Stimulated activated CD8-positive, alpha-beta memory T cell treated with anti-CD3 and anti-CD28 coated beads, Interleukin-4, amount 100 ng/mL, for 24 hours (primary cell): ENCODE data around the gene PIGP.
"Not testable (repeated sequence)": the region's sequence is repeated elsewhere in the genome, so short reads cannot be mapped to it uniquely, and the experiment has no call there.

Source experiments
- DNase-seq: peaks from one replicate; pipeline ENCODE4 v3.0.0-alpha.2; 2020; ENCODE audit warnings: low read depth

The PIGP gene

DNA sequence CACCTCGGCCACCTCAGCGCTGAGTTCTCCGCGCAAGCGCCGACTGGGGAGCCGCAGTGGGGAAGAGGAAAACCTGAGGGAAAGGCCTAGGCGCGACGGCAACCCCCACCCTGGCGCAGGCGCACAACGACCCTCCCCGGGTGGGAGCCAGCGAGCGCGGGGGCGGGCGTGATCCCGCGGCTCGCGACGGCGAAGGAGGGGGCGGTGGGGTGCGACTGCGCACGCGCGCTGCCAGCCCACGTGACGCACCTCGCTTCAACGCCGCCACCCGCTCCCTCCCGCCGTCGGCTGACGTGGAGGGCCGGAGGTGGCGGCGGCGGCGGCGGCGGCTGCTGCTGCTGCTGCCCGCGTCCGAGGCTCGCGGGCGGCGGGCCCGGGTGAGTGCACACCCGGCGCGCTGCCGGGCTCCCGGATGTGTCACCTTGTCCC is at the start of gene PIGP, which contains the start of gene TTC3:
PIGP (minus strand) TSS at position 84 of the 429 bp plus-strand sequence. CDS start 556 bp downstream, outside the sequence.
TTC3 (plus strand) TSS at position 267 of the 429 bp plus-strand sequence. CDS start 14,004 bp downstream, outside the sequence.
- peak; percentile 98 for DNase-seq

DNA sequence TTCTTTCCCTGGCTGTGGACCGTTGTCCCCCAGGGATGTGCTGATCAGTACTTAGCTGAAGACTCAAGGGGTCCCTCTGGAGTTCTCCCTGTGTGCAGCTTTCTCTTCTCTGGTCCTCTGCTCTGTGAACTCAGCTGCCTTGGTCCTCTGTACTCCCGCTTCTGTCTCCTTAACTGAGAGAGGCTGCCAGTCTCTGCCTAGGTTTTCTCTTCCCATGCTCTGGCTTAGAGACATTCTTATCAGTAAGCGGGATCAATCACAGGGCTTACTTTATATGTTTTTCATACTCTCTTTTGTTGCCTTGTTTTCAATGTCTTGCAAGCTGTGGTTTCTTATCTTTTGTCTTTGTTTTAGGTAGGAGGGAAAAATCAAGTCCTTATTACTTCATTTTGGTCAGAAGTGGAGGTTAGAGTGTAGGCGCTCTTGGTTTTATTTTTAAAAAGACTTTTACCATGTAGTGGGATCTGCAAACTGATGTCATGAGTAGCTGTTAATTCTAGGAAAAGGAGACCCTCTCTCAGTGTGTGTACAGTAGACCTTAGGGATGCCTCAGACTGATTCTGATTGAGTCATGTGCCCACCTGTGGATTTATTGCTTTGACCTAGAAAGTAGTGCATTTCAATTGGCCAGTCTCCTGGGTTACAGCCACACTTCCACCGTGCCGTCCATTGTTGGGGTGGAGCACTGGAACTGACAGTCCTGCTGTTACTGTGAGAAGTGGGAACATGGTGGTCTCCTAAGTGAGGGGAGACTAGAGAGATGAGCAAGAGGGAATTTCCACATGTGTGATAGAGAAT is 46.7 kb upstream of the PIGP start:
- no peak for DNase-seq

DNA sequence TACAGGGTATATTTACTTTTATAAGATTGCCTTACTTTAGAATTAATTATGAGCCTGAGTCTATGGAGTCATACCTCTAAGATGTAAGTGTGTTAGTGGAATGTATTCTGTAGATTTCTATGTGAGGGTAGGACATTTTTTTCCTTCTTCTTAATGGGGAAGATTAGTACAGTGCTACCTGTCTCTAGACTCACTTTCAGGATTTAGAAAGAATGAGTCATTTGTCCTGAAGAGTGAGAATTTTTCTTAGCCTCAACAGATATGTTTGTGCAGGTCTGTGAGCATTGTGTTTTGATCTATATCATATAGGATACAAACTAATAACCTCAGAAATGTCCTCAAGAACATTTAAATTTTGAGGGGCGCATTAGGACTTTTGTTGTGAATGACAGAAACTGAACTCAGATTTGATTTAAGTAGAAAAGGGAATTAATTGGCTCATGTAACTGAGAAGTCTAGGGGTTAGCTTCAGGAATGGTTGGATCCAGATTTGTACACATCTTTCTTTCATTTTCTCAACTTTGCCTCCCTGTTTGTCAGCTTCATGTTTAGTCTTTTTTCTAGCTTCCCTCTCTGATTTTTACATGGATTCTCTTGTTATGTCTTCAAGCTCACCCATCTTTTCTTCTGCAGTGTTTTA is 45.4 kb upstream of the PIGP start:
- DNase-seq: no peak

DNA sequence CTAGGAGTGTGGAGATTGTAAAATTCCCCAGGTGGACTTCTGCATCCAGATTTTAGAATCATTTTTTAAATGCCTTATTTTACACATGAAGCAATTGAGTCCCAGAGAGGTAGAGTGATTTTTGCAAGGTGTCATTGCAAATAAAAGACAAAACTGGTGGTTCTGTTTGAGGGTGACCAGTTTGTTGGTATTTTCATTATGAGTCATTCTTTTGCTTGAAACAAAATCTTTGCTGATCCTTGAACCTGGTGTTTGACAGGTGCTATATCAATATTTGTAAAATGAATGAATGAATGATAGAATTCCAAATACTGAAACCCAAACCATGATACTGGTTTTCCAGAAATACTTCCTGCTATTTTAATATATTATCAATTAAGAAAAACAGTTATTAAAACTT is 44.3 kb upstream of the PIGP start:
- no peak for DNase-seq

DNA sequence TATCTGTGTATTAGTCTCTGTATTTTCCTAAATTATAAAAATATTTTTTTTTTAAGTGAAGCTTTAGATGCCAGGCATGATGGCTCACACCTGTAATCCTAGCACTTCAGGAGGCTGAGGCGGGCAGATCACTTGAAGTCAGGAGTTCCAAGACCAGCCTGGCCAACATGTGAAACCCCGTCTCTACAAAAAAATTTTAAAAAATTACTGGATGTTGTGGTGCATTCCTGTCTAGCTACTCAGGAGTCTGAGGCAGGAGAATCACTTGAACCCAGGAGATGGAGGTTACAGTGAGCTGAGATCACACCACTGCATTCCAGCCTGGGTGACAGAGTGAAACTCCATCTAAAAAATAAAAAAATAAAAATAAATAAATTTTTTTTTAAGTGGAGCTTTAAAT is 43.6 kb upstream of the PIGP start:
- DNase-seq: not testable (repeated sequence)

DNA sequence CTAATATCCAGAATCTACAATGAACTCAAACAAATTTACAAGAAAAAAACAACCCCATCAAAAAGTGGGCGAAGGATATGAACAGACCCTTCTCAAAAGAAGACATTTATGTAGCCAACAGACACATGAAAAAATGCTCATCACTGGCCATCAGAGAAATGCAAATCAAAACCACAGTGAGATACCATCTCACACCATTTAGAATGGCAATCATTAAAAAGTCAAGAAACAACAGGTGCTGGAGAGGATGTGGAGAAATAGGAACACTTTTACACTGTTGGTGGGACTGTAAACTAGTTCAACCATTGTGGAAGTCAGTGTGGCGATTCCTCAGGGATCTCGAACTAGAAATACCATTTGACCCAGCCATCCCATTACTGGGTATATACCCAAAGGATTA is 41.4 kb upstream of the PIGP start:
- DNase-seq: not testable (repeated sequence)

DNA sequence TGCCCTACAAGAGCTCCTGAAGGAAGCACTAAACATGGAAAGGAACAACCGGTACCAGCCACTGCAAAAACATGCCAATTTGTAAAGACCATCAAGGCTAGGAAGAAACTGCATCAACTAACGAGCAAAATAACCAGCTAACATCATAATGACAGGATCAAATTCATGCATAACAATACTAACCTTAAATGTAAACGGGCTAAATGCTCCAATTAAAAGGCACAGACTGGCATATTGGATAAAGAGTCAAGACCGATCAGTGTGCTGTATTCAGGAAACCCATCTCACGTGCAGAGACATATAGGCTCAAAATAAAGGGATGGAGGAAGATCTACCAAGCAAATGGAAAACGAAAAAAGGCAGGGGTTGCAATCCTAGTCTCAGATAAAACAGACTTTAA is 38.2 kb upstream of the PIGP start:
- DNase-seq: not testable (repeated sequence)

DNA sequence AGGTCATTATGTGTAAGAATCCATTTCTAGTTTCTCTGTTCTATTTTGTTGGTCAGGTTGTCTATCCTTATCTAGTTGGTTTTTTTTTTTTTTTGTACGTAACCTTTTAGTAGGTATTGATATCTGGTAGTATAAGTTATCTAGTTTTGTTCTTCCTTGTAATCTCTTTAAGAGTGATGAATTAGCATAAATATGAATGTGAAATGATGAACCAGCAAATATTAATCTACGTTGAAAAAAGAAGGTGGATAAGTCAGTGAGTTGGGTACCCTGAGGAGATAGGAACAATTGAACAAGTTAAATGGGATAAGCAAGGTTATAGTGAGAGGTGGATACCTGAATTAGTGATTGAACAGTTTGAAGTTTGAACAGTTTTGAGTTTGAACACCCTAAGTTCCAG is 34.1 kb upstream of the PIGP start:
- DNase-seq: no peak

DNA sequence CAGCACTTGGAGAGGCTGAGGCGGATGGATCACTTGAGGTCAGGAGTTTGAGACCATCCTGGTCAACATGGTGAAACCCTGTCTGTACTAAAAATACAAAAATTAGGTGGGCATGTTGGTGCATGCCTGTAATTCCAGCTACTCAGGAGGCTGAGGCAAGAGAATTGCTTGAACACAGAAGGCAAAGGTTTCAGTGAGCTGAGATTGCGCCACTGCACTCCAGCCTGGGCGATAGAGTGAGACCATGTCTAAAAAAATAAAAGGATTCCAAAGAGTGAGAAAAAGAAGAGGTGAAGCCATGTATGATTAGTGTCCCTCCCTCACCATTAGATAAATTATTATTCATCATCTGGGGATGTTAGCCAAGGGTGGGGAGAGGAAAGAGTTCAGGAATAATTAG is 29.9 kb upstream of the PIGP start:
- DNase-seq: not testable (repeated sequence)

DNA sequence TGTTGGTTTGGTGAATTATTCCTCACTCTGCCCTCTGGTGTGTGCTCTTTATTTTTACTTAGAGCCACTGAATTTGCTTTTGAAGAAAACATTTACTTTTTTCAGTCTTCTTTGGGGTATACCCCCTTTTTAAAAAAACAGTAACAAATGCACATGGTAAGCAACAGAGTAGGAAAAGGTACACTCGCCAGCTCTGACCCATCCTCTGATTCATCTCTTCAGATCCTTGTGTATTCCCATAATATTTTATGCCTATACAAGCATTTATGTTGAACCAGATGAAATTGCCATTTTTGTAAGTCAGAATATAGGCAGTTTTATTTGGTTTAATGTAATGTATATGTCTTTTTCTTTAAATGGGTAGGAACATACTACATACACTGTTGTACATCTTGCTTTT is 28.5 kb upstream of the PIGP start:
- DNase-seq: no peak

DNA sequence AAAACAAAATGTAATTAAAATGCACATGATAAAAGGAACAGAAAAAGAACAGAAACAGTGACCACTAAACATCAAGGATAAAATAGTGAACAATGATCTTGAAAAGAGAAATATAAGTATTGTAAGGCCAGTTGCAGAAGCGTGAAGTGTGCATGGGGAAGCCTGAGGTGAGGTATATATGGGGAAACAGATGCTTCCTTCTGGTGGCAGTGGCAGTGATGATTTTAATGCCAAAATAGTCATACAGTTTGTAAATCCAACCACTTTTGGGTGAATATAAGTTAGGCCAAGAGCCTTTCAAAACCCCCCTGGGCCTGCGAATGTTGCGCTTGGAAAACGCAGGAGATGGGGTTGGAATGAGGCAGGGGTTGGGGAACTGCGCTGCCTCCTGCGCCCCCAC is 27.4 kb upstream of the PIGP start:
- DNase-seq: no peak

DNA sequence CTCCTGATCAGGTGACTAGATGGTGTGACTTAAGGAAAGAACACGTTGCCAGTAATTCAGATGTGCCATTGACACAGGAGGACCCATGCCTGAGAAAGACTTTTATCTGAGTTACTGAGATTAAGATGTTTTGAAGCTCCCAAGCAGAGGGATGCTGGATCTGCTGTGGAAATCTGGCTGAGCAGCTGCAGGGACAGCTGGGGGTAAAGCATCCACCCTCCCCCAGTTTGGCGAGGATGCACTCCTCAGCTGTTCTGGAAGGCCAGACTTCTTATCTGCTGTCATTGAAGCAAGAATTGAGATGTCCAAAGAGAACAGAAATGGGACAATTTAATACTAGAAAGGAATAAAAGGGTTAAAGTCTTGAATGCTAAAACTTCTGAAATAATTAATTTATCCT is 25.9 kb upstream of the PIGP start:
- DNase-seq: no peak

DNA sequence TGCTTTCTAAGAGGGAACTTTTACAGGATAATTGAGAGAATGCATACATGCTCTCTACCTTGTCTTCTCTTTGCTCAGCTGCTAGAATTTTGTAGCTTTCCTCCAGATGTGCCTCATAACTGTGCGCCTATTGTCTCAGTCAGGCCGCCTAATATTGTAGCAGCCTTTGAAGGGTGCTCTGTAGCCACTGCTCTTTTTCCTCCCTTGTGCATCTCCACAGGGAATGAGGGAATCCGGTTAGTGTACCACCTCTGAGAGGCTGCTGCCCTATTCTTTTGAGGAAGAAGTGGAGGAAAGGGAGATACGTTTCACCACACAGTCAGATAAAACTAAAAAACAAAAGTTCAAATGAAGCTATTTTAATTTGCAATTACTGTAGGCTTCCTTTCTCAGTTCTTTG is 22.9 kb upstream of the PIGP start:
- DNase-seq: no peak

DNA sequence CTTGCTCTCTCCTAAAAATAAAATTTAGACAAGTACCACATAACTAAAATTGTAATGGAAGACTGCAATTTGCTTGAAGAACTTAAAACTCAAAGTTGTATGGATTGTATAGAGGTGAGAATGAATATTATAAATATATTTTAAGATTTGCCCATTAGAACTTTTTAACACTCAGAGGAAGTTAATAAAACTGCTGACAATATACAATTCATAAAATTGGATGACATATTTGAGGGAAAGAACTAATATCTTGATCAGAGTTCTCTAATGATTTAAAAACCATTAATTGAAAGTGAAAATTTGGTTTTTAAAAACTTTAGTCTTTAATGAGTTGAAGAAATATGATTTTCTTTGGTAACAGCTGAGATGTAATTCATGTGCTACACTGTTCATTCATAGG is 21.1 kb upstream of the PIGP start:
- DNase-seq: no peak

DNA sequence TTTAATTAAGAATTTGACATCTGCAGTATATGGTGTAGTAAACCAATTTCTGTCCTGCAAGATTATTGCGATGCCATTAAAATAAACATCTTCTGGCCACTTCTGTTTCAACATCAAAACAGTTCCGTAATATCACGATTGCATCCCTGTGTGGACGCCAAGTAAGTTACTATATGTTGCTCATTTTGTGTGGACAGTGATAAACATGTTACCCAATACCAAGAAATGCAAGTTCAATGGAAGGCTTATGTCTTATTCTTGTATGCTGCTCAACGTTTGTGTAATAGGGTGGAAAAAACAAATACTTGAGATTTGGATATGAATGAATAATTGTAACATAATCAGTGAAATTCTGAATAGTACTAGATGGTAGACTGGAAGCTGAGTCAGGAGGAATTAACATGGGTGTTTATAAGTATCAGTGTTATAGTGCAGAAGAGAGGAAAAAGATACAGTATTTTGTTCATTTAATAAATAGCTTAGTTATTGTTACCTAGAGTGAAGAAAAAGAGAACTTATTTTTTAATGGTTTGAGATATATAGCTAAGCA is 15.4 kb upstream of the PIGP start:
- DNase-seq: no peak

DNA sequence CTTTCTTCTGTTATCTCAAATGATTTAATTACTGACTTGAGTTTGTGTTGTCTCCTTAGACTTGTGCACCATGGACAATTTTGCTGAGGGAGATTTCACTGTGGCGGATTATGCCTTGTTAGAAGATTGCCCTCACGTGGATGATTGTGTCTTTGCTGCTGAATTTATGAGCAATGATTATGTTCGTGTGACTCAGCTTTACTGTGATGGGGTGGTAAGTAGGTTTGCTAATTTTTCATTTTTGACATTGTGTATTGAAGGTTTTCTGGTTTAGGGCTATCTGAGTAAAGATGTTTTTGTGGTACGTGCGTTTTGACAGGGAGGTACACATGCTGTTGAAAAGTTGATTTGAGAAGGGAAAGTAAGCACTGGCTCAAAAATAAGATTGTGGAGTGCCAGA is 14.3 kb upstream of the PIGP start:
- no peak for DNase-seq

DNA sequence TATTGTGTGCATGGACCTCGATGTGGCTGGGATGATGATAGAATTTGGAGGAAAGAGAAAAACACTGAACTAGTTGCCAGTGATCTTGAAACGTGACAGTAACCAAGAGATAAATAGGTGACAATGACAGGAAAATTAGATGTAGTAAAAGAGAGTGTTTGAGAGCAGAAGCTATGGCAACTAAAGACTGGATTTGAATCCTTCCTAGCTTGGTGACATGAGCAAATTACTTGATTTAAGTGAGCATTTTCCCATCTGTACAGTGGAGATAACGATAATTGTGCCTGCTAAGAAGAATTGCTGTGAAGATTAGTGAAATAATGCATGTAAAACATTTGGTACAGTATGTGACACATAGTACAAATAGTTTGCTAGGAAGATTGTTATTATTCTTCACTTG is 12.9 kb upstream of the PIGP start:
- DNase-seq: no peak

DNA sequence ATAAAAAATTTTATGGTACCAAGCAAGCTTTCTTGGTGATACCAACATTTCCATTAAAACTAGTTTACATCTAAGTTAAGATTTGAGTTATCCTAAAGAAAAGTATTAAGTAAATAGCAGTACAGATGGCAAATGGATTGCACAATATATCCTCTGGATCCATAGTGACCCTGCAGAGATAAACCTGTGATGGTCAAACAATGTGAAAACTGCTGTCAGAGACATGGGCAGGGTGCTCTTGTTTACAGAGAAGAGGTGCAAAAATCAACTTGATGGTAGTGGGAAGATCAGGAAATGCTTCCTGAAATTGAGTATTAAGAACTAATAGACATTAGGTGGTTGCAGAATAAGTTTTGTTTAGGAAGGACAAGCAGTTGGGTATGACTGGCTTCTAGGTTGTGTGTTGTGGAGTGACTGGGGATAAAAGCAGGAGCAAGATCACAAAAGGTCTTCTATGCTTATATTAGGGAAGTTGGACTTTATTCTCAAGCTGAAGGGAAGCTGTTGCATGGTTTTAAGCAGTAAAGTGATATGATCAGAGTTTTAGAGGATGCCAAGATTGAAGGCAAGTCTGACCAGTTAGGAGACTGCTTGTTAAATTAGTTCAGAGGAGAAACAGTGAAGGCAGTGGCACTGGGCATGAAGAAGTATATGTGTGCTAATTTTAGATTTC is 10.1 kb upstream of the PIGP start:
- no peak for DNase-seq

DNA sequence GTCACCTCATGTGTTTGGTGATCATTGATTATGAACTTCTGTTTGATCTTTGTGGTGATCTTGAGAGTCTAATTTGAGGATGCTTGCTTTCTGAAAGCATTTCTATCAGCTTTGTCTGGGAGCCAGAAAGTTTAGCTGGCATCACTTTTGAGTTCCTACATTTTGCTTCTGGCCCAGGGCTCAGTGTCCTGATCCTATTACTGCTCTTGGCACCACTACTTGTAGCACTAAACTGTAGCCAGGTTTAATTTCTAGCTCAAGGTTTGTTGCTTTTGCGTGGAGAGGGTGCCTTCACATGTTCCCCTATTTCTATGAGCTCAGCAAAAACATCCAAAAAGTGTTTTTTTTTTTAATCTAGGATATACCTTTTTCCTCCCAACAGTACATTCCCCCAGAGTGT is 9.5 kb upstream of the PIGP start:
- no peak for DNase-seq

DNA sequence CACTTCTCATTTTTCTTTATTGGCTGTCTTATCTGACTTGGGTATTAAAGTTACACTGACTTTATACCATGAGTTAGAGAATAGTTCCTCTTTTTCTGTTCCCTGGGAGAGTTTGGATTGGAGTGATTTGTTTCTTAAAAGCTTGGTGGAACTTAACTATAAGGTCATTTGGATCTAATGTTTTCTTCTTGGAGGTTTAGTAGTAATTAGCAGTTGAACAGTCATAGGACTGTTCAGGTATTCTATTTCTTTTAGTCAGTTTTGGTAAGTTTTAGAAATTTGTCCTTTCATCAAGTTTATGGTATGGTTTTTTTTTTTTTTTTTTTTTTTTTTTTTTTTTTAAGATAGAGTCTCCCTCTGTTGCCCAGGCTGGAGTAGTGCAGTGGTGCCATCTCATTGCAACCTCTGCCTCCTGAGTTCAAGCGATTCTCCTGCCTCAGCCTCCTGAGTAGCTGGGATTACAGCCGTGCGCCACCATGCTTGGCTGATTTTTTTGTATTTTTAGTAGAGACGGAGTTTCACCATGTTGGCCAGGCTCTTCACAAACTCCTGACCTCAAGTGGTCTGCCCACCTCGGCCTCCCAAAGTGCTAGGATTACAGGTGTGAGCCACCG is 6.4 kb upstream of the PIGP start:
- no peak for DNase-seq

DNA sequence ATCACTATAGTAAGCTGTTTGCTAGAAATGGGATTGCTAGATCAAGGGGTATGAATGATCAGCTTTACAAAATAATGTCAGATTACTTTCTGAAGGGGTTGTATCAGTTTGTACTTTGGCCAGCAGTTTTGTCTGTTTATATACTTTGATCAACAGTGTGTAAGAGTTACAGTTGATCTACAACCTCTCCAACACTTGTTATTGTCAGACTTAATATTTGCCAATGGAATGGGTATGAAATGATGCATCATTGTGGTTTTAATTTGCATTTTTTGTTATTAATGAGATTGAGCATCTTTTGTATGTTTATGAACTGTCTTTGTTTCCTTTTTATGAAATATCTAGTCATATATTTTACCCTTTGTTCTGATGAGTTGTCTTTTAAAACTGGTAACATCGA is 4.5 kb upstream of the PIGP start:
- DNase-seq: no peak

DNA sequence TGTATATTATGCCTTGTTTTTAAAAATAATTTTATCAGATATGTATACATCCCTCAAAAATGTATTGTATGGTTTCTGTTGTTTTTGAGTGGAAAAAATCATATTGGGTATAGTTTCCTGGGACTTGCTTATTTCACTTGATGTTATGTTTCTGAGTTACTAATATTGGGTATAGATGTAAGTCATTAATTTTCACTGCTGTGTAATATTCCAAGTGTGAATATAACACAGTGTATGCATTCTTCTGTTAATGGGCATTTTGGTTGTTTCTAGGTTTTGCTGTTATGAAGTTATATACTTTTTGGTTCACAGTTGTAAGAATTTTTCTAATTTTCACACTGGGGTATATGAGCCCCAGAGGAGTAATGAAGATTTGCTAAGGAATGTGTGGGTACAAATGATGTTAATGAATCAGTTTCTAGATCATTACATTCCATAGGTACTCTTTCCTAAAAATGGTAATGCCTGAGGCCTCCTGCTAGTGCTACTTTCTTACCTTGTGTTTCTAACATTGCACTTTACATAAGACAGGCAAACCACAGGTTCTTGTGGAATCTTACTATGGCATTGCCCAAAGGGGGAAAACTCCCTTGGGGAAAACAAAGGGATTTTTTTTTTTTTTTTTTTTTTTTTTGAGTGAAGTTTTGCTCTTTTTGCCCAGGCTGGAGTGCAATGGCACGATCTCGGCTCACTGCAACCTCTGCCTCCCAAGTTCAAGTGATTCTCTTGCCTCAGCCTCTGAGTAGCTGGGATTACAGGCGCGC is 3.4 kb upstream of the PIGP start:
- DNase-seq: no peak
